ENCODE data around the gene AMIGO2. TPM values are rescaled to one million over a fixed set of nuclear protein-coding genes. Genes with fewer than 3 reads are reported as not detected.
A peak's percentile ranks its signal among the peaks of the same experiment; 100 is the strongest.

Gene AMIGO2
- total and polyA plus RNA-seq, 9 of the 15 experiments (the other 6 are each of a cell fraction or from before 2014, with no cell fraction given) = 2.0 to 8.3 (median 3.8) TPM

DNA sequence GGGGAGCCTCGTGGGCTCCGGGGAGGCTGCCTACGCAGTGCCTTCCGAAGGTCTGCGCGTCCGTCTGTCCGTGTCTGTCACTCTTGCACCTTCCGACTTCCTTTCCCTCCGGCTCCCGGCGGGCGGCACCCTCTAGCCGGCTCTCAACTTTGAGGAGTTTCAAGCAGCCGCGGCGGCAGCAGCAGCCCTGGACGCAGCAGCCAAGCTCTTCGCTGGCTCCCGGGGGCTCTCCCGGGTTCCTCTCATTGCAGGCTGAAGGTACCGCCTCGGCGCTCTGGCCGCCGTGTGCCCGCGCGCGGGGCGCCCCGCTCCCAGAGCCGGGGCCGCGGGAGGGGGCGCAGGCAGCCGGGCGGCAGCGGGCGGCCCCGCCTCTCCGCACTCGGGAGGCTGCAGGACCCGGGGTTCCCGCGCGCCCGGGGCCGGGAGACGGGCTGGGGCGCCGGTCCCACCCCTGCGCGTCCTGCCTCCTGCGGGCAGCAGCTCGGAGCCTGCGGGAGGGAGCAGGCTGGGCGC is at the start of gene AMIGO2, which contains the start of gene PCED1B (continued):
- TF ChIP-seq, protein P1, sequence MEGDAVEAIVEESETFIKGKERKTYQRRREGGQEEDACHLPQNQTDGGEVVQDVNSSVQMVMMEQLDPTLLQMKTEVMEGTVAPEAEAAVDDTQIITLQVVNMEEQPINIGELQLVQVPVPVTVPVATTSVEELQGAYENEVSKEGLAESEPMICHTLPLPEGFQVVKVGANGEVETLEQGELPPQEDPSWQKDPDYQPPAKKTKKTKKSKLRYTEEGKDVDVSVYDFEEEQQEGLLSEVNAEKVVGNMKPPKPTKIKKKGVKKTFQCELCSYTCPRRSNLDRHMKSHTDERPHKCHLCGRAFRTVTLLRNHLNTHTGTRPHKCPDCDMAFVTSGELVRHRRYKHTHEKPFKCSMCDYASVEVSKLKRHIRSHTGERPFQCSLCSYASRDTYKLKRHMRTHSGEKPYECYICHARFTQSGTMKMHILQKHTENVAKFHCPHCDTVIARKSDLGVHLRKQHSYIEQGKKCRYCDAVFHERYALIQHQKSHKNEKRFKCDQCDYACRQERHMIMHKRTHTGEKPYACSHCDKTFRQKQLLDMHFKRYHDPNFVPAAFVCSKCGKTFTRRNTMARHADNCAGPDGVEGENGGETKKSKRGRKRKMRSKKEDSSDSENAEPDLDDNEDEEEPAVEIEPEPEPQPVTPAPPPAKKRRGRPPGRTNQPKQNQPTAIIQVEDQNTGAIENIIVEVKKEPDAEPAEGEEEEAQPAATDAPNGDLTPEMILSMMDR (IDR thresholded peaks at IDR 0.05 in 2 of 3, conservative IDR thresholded peaks at IDR 0.05 in 1 of 3; ENCODE audit: insufficient read depth in 2 of 3, low read depth in 1 of 3, low read length in 3 of 3) = peak; percentile 69 to 84 (median 72)
- TF ChIP-seq, protein P2, sequence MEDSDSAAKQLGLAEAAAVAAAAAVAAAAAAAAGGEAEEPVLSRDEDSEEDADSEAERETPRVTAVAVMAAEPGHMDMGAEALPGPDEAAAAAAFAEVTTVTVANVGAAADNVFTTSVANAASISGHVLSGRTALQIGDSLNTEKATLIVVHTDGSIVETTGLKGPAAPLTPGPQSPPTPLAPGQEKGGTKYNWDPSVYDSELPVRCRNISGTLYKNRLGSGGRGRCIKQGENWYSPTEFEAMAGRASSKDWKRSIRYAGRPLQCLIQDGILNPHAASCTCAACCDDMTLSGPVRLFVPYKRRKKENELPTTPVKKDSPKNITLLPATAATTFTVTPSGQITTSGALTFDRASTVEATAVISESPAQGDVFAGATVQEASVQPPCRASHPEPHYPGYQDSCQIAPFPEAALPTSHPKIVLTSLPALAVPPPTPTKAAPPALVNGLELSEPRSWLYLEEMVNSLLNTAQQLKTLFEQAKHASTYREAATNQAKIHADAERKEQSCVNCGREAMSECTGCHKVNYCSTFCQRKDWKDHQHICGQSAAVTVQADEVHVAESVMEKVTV (CRISPR knock-in tag; IDR thresholded peaks at IDR 0.05) = peak; percentile 72
- TF ChIP-seq, protein P3, sequence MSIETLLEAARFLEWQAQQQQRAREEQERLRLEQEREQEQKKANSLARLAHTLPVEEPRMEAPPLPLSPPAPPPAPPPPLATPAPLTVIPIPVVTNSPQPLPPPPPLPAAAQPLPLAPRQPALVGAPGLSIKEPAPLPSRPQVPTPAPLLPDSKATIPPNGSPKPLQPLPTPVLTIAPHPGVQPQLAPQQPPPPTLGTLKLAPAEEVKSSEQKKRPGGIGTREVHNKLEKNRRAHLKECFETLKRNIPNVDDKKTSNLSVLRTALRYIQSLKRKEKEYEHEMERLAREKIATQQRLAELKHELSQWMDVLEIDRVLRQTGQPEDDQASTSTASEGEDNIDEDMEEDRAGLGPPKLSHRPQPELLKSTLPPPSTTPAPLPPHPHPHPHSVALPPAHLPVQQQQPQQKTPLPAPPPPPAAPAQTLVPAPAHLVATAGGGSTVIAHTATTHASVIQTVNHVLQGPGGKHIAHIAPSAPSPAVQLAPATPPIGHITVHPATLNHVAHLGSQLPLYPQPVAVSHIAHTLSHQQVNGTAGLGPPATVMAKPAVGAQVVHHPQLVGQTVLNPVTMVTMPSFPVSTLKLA (conservative IDR thresholded peaks at IDR 0.05) = 0 out of 4 replicates have a peak, but pooled peaks have one; percentile 27 to 37
- peak; percentile 65 for TF ChIP-seq SMC3 (conservative IDR thresholded peaks at IDR 0.05; ENCODE audit: insufficient read depth, low read depth, low read length)
- TF ChIP-seq HDAC1 (IDR thresholded peaks at IDR 0.05) = peak in 1 of 2 experiments; percentile 19; a peak in 1 of 4 replicates
- TF ChIP-seq RAD21 (CRISPR knock-in tag; conservative IDR thresholded peaks at IDR 0.05 in 1 of 2, IDR thresholded peaks at IDR 0.05 in 1 of 2) = peak; percentile 82 to 88
- peak; percentile 5 to 65; a peak in 3 of 4 replicates for TF ChIP-seq NRF1 (conservative IDR thresholded peaks at IDR 0.05 in 1 of 2, IDR thresholded peaks at IDR 0.05 in 1 of 2)
- peak; percentile 48; the same call in 1 of the 2 replicates for TF ChIP-seq CC2D1A (IDR thresholded peaks at IDR 0.05)
- TF ChIP-seq CBX5 (IDR thresholded peaks at IDR 0.05; ENCODE audit: borderline replicate concordance, low read depth) = 0 out of 2 replicates have a peak, but pooled peaks have one; percentile 14
- no peak for TF ChIP-seq NR2C2 (CRISPR knock-in tag; IDR thresholded peaks at IDR 0.05)
- no peak; the same call in 1 of the 2 replicates for TF ChIP-seq NR2C2 (tag; IDR thresholded peaks at IDR 0.05)
- TF ChIP-seq CTBP1 (IDR thresholded peaks at IDR 0.05; ENCODE audit: borderline replicate concordance) = peak; percentile 36
- 0 out of 2 replicates have a peak, but pooled peaks have one; percentile 23 for TF ChIP-seq ZKSCAN1 (IDR thresholded peaks at IDR 0.05; ENCODE audit: low read depth, low read length)
- TF ChIP-seq ZNF583 (CRISPR knock-in tag; IDR thresholded peaks at IDR 0.05) = no peak
- peak; percentile 12 for TF ChIP-seq FIP1L1 (IDR thresholded peaks at IDR 0.05; ENCODE audit: low read depth, low read length, poor library complexity, severe bottlenecking)
- TF ChIP-seq POLR2G (IDR thresholded peaks at IDR 0.05; ENCODE audit: low read depth, low read length) = peak; percentile 86
- TF ChIP-seq HMGN3 (IDR thresholded peaks at IDR 0.05; ENCODE audit: borderline replicate concordance, extremely low read depth, insufficient read length, low read depth, low read length) = peak; percentile 28
- TF ChIP-seq POLR2AphosphoS5 (IDR thresholded peaks at IDR 0.05; ENCODE audit: control insufficient read depth, insufficient read depth, low read depth, low read length) = 0 out of 2 replicates have a peak, but pooled peaks have one; percentile 16
- no peak for TF ChIP-seq ERF (CRISPR knock-in tag; IDR thresholded peaks at IDR 0.05)
